Caco-2 (cell line): Measurements from ENCODE around the gene SCAMP1. TPM values are rescaled to one million over a fixed set of nuclear protein-coding genes. Genes with fewer than 3 reads are reported as not detected.

Experiments
- BruUV-seq: library from RNA; stranded (reverse); fragments of 400-500 nt; replicated peaks from 2 replicates; lab custom pipeline; 2021; lab: Mats Ljungman, UMichigan
- CTCF ChIA-PET: fragments of 300-600 bp; sonication (Branson Sonifier 250); formaldehyde crosslinking; loops from one replicate; lab custom pipeline; 2022; ENCODE audit warnings: antibody characterized with exemption; lab: Charles Lee
- POLR2A ChIA-PET: fragments of 300-600 bp; sonication (Branson Sonifier 250); formaldehyde crosslinking; loops from one replicate; lab custom pipeline; 2022; ENCODE audit warnings: antibody characterized with exemption; lab: Charles Lee
- DNase-seq, 2 experiments: peaks; one replicate each; pipeline versions ENCODE4 v3.0.0 to v3.0.0-alpha.2; 2020 to 2022
- H3K27me3 ChIP-seq: replicated peaks from 2 replicates; pipeline ENCODE4 v1.6.0; 2011; ENCODE audit warnings: low read length; ENCODE audit not compliant: control insufficient read depth, insufficient read depth
- H3K36me3 ChIP-seq: 2 replicates; pipeline ENCODE4 v1.5.1; 2011; ENCODE audit warnings: low read length; ENCODE audit not compliant: control insufficient read depth, insufficient read depth
- H3K4me1 ChIP-seq: fragments of 250-450 bp; sonication (Bioruptor Pico); 2 replicates; pipeline ENCODE4 v1.5.1; 2020; ENCODE audit warnings: mild to moderate bottlenecking
- H3K4me3 ChIP-seq: 2 replicates; pipeline ENCODE4 v1.5.1; 2011; ENCODE audit warnings: low read depth, mild to moderate bottlenecking, control low read depth, low read length
- H3K9me3 ChIP-seq: fragments of 250-450 bp; sonication (Bioruptor Pico); 2 replicates; pipeline ENCODE4 v1.5.1; 2020; ENCODE audit warnings: mild to moderate bottlenecking, moderate library complexity
- H3K27ac Mint-ChIP-seq: one replicate; pipeline ENCODE4 v1.8.0; 2022; ENCODE audit warnings: mixed read lengths; ENCODE audit not compliant: unreplicated experiment
- H3K27me3 Mint-ChIP-seq: one replicate; pipeline ENCODE4 v1.8.0; 2022; ENCODE audit warnings: mixed read lengths; ENCODE audit not compliant: insufficient read depth, unreplicated experiment
- H3K36me3 Mint-ChIP-seq: one replicate; pipeline ENCODE4 v1.8.0; 2022; ENCODE audit warnings: mild to moderate bottlenecking, mixed read lengths; ENCODE audit not compliant: insufficient read depth, unreplicated experiment
- H3K4me1 Mint-ChIP-seq: one replicate; pipeline ENCODE4 v1.8.0; 2022; ENCODE audit warnings: low read depth, mixed read lengths; ENCODE audit not compliant: unreplicated experiment
- H3K4me3 Mint-ChIP-seq: one replicate; pipeline ENCODE4 v1.8.0; 2022; ENCODE audit warnings: mild to moderate bottlenecking, moderate library complexity, mixed read lengths; ENCODE audit not compliant: unreplicated experiment
- H3K9me3 Mint-ChIP-seq: one replicate; pipeline ENCODE4 v1.8.0; 2022; ENCODE audit warnings: mixed read lengths; ENCODE audit not compliant: unreplicated experiment
- intact Hi-C: fragments of 100-400 bp; cut with micrococcal nuclease; formaldehyde crosslinking; loops from one replicate; pipeline ENCODE4 v1.10.0; 2022; ENCODE audit not compliant: unreplicated experiment
- total RNA-seq: library from RNA; stranded (reverse); gene quantifications from 2 replicates; pipeline ENCODE4 v1.2.3, GENCODE V29; 2022
- TF ChIP-seq, protein P1 (sequence below), 2 experiments: fragments of 200-600 bp in 1 of 2; IDR thresholded peaks; 1 replicate in 1 of 2; 2 replicates in 1 of 2; pipeline versions ENCODE4 v1.5.1 to v1.8.0; 2011 to 2022; ENCODE audit warnings: antibody characterized with exemption in 1 of 2, control low read depth in 1 of 2, inconsistent platforms in 1 of 2, low read depth in 1 of 2, low read length in 1 of 2, mild to moderate bottlenecking in 1 of 2, moderate library complexity in 1 of 2; ENCODE audit not compliant: insufficient read depth in 1 of 2, severe bottlenecking in 1 of 2, unreplicated experiment in 1 of 2

SCAMP1 gene
- total RNA-seq, 1 experiment from 2014 or later: 21.3 TPM

DNA sequence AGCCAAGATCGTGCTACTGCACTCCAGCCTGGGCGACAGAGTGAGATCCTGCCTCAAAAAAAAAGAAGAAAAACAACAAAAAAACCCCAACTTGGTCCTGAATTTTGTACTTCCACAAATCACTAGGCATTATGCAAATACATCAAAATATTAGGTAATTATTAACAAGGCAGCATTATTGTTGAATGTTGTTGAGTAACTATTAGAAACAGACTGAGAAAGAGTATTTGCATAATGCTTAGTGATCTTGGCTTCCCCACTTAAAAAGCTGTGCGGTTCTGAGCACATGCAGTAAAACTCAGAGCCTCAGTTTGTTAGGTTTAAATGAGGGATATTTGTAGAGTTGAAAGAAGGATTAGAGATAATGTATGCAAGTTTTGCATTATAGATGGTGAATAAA is 64.2 kb downstream of the SCAMP1 start:
- H3K27me3 ChIP-seq: no peaks in the 10 kb centered on the region
- 0 out of 2 replicates have a peak, but pooled peaks cover 1% of the 10 kb centered on the region for H3K36me3 ChIP-seq
- H3K4me3 Mint-ChIP-seq: no peak overlapping the region
- H3K4me3 ChIP-seq: no peak overlapping the region
- H3K27me3 Mint-ChIP-seq: no peaks in the 10 kb centered on the region
- no peaks in the 10 kb centered on the region for H3K9me3 Mint-ChIP-seq
- CTCF ChIA-PET: no interaction called here
- no peak for DNase-seq
- no peak overlapping the region for H3K27ac Mint-ChIP-seq
- H3K36me3 Mint-ChIP-seq: no peaks in the 10 kb centered on the region
- POLR2A ChIA-PET: no interaction called here
- H3K4me1 Mint-ChIP-seq: no peaks in the 10 kb centered on the region
- no TSS peak for BruUV-seq
- H3K4me1 ChIP-seq: peaks cover 3% of the 10 kb centered on the region; the same call in 1 of the 2 replicates
- no peaks in the 10 kb centered on the region for H3K9me3 ChIP-seq
- TF ChIP-seq, protein P1, sequence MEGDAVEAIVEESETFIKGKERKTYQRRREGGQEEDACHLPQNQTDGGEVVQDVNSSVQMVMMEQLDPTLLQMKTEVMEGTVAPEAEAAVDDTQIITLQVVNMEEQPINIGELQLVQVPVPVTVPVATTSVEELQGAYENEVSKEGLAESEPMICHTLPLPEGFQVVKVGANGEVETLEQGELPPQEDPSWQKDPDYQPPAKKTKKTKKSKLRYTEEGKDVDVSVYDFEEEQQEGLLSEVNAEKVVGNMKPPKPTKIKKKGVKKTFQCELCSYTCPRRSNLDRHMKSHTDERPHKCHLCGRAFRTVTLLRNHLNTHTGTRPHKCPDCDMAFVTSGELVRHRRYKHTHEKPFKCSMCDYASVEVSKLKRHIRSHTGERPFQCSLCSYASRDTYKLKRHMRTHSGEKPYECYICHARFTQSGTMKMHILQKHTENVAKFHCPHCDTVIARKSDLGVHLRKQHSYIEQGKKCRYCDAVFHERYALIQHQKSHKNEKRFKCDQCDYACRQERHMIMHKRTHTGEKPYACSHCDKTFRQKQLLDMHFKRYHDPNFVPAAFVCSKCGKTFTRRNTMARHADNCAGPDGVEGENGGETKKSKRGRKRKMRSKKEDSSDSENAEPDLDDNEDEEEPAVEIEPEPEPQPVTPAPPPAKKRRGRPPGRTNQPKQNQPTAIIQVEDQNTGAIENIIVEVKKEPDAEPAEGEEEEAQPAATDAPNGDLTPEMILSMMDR (IDR thresholded peaks at IDR 0.05; ENCODE audit: insufficient read depth in 1 of 2, low read depth in 1 of 2, low read length in 1 of 2, severe bottlenecking in 1 of 2, unreplicated experiment in 1 of 2): no peak
- intact Hi-C loops: no loop called here

DNA sequence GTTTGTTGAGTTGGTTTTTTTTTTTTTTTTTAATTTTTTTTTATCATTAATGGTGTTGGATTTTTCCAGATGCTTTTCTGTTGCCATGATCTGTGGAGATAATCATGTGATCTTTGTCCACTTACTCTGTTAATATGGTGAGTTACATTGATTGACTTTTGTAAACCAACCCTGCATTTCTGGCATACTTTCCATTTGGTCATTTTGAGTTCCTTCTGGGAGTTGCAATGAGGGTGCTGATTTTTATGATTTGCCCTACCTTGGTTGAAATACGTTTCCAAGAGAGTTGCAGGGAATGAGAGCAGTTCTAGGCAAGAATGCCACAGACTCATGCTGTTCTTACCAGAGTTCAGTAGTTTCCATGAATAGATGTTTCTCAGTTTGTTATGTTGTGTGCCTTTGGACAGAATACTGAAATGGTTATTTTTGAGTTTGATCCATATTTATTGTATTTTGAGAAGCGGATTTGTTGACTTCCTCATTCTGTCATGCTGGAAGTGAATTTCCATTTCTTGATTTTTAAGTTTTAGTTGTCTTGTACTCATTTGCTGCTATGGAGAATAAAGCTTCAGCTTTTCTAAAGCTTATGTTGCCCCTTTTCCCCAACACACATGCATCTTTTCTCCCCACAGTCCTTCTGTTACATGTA is 69.0 kb downstream of the SCAMP1 start:
- CTCF ChIA-PET: no interaction called here
- Histone ChIP-seq H3K9me3 (no peaks in the 10 kb centered on the region), H3K4me1 (peaks cover 5% of the 10 kb centered on the region), H3K36me3 (0 out of 2 replicates have a peak, but pooled peaks cover 1% of the 10 kb centered on the region), H3K27me3 (no peaks in the 10 kb centered on the region), H3K4me3 (no peak overlapping the region)
- intact Hi-C loops: no loop called here
- peaks cover 9% of the 10 kb centered on the region for H3K4me1 Mint-ChIP-seq
- no peak overlapping the region for H3K27ac Mint-ChIP-seq
- POLR2A ChIA-PET: no interaction called here
- peaks cover 6% of the 10 kb centered on the region for H3K36me3 Mint-ChIP-seq
- H3K4me3 Mint-ChIP-seq: no peak overlapping the region
- BruUV-seq: no TSS peak
- H3K9me3 Mint-ChIP-seq: peaks cover 9% of the 10 kb centered on the region
- TF ChIP-seq, protein P1 (IDR thresholded peaks at IDR 0.05; ENCODE audit: insufficient read depth in 1 of 2, low read depth in 1 of 2, low read length in 1 of 2, severe bottlenecking in 1 of 2, unreplicated experiment in 1 of 2): no peak
- H3K27me3 Mint-ChIP-seq: no peaks in the 10 kb centered on the region
- DNase-seq: peak in 1 of 2 experiments; percentile 13

DNA sequence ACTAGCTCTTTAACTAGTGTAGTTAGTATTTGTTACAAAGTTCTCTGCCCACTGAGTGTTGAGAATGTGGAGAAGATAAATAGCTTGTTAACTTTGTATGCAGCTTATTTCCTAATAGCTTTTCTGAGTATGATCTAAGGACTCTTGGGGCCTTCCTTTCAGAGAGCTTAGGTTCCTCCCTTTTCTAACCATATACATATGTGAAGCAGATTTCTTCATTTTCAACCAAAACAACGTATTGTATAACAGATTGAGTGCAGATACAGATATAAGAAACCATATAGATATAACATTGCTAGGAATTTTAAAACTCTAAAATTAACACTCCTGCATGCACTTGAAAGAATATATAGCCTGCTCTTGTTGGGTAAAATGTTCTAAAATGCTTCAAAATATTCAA is 70.4 kb downstream of the SCAMP1 start:
- peaks cover 5% of the 10 kb centered on the region for H3K4me1 ChIP-seq
- peaks cover 9% of the 10 kb centered on the region for H3K4me1 Mint-ChIP-seq
- no peak overlapping the region for H3K4me3 Mint-ChIP-seq
- DNase-seq: no peak
- TF ChIP-seq, protein P1 (IDR thresholded peaks at IDR 0.05; ENCODE audit: insufficient read depth in 1 of 2, low read depth in 1 of 2, low read length in 1 of 2, severe bottlenecking in 1 of 2, unreplicated experiment in 1 of 2): no peak
- ChIA-PET POLR2A (no interaction called here), CTCF (no interaction called here)
- no peaks in the 10 kb centered on the region for H3K27me3 Mint-ChIP-seq
- 0 out of 2 replicates have a peak, but pooled peaks cover 1% of the 10 kb centered on the region for H3K36me3 ChIP-seq
- H3K36me3 Mint-ChIP-seq: peaks cover 7% of the 10 kb centered on the region
- no peaks in the 10 kb centered on the region for H3K27me3 ChIP-seq
- no TSS peak for BruUV-seq
- H3K4me3 ChIP-seq: no peak overlapping the region
- intact Hi-C loops: no loop called here
- H3K9me3 Mint-ChIP-seq: peaks cover 9% of the 10 kb centered on the region
- no peak overlapping the region for H3K27ac Mint-ChIP-seq
- no peaks in the 10 kb centered on the region for H3K9me3 ChIP-seq
